T47D (cell line): ENCODE results near the gene MAST4.

ENCODE experiments used
- DNase-seq, 2 experiments: peaks; one replicate each; pipeline versions ENCODE4 v3.0.0 to v3.0.0-alpha.2; 2011 to 2012; ENCODE audit warnings: low read depth in 1 of 2, low spot score in 1 of 2
- JUND ChIP-seq: IDR thresholded peaks from 2 replicates; pipeline ENCODE4 v1.6.1; 2012; ENCODE audit warnings: low read depth
- in situ Hi-C: cut with HindIII; loops from 2 replicates; pipeline ENCODE4 v1.10.0; 2016; ENCODE audit warnings: low sequenced_read_pairs, low pct_unique_long_range_greater_than_20kb

Gene MAST4

DNA sequence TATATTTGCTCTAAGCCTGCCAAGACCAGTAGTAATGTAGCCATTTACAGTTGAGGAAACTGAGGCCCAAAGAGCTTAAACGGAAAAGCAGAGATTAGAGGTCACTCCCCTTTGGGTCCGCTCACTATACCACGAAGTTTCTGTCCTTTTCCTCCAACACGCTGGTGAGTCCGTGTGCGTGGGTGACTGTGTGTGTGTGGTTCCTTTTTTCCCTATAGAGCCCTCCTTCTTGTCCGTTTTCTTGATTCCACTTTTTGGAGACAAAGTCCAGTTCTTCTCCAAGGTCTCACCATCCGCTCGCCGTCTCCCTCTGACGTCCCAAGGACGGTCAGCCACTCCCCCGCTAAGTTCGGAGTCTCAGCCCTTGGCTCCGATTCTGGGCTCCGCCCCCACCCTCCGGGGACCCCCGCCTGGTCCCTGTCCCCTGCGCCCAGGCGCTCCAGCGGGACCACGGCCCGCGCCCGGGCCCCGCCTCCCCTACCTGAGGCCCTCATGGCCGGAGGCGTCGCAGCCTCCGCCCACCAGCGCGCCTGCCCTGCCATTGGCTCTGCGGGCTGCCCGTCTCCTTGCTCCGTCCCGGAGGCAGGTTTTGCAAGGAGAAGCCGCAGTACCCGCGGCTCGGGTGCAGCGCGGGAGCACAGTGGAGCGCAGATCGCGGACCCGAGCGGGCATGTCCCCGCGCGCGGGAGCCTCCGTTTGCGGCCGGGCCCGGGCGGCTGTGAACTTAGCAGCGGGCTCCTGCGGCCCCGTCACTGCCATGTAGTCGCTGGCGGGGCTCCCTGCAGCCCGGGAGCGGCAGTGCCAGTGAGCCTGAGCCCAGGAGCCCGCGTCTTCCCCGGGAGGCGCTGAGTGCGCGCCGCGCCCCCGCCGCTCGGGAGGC lies at the start of gene MAST4:
Gene MAST4, plus strand, starts transcription at position 638 of the 880 bp plus-strand sequence. CDS start 263 bp downstream, outside the sequence.
- in situ Hi-C loops = no loop called here
- peak; percentile 95 to 98 for DNase-seq
- no peak for TF ChIP-seq JUND

GRCh38 chr5:66546541-66546940 lies 49.7 kb upstream of the MAST4 start:
- TF ChIP-seq JUND = no peak
- in situ Hi-C loops = no loop called here
- DNase-seq = no peak

DNA sequence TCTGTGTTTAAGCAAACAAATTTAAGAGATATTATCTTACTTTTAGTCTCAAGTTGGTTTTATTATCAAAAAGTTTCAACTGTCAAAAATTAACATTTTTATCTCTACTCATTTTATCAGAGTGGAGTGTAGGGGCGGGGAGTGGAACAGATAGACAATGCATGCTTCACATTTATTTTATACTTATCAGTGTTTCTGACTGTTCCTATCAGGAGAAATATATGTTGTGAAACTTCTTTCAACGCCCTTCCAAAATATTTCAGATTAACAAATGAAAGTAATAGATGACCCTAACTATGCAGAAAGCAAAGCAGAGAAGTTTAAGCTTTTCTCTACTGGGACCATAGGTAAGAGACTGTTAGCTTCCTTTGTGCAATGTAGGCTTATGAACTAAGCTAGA lies 44.9 kb upstream of the MAST4 start:
- TF ChIP-seq JUND = no peak
- in situ Hi-C loops = no loop called here
- no peak for DNase-seq

DNA sequence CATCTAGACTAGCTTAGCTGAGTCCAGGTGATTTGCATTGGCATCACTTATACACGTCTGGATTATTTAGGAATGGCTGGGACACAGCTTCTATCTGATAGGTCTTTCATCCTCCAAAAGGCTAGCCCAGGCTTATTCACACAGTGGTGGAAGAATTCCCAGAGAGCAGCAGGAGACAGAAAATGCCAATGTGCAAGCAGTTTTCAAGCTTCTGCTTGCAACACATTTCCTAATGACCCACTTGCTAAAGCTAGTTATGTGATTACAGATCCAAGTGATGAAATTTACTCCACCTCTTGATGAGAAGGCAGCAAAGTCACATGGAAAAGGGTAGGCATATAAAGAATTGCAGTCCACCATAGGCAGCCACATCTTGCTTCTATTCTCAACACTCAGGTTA lies 44.2 kb upstream of the MAST4 start:
- in situ Hi-C loops = no loop called here
- no peak for TF ChIP-seq JUND

GRCh38 chr5:66553368-66553912 lies 42.8 kb upstream of the MAST4 start:
- peak in 1 of 2 experiments; percentile 15 for DNase-seq
- in situ Hi-C loops = no loop called here
- no peak for TF ChIP-seq JUND

More for the DNA sequence above, 44.2 kb upstream of the MAST4 start:
- no peak for DNase-seq

DNA sequence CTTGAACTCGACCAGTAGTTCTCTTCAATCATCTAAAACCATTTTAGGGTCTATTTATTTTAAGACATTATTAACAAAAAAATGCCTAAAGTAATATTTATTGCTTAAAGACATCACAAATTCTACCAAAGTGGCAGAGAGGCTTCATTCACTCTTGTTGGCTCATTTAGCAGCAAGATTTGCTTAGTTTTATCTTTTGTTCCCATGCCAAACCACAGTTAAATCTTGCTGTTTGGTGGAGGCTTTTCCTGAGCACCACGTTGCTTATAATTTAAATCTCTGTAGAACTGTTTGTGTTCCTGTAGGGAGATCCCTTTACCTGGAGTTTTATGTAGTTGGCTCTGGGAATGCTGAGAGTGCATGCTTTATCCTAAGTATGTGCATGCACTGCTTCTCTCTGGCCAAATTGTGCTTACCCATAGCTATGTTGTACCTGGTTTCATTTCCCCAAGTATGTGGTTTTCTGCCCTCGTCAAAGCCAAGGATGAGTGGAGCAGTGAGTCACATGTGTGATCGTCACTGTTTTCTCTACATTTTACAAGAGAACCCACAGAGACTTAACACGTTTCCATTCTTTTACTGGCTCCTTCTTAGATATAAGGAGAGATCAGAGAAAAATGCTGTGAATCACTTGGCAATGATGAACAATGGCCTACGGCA lies 42.1 kb upstream of the MAST4 start:
- peak; percentile 14 to 44 for DNase-seq
- no peak for TF ChIP-seq JUND
- in situ Hi-C loops = no loop called here

- in situ Hi-C loops = no loop called here
- DNase-seq = no peak
- TF ChIP-seq JUND = no peak
Observed at GRCh38 chr5:66554884-66555283, 41.3 kb upstream of the MAST4 start.

DNA sequence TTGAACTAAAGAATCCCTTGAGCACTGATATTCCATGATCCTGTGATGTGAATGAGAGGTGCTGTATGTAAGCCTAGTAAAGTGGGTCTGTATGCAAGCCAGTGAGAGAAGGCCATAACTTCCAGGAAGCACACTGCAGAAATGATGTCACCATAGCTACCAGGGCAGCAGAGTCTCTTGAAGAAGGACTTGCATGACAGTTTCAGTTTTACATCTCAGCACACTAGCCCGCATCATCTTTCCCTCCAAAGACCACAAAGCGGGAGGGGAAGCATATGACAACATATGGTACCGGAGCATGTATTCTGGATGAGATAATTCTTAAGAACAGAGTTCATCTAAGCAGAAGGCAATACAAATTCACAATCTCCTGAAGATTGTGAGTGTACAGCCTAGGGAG lies 37.6 kb upstream of the MAST4 start:
- no peak for TF ChIP-seq JUND
- in situ Hi-C loops = no loop called here
- no peak for DNase-seq

DNA sequence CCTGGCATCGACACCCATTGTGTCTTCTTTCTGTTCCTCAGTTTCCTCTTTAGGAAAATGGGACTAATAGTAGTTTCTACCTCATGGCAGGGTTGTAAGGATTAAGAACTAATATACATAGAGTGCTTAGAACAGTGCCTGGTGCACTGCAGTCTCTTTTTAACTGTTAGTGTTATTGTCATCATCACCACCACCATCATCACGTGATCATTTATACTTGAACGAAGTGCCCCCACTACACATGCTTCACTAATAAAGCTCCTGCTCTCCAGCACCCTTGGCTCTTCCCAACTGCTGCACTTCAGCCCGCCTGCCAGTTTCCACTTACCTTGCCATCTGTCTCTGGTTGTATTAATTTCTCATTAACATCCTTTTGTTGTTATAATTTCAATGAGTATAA lies 35.8 kb upstream of the MAST4 start:
- no peak for DNase-seq
- in situ Hi-C loops = no loop called here
- no peak for TF ChIP-seq JUND

DNA sequence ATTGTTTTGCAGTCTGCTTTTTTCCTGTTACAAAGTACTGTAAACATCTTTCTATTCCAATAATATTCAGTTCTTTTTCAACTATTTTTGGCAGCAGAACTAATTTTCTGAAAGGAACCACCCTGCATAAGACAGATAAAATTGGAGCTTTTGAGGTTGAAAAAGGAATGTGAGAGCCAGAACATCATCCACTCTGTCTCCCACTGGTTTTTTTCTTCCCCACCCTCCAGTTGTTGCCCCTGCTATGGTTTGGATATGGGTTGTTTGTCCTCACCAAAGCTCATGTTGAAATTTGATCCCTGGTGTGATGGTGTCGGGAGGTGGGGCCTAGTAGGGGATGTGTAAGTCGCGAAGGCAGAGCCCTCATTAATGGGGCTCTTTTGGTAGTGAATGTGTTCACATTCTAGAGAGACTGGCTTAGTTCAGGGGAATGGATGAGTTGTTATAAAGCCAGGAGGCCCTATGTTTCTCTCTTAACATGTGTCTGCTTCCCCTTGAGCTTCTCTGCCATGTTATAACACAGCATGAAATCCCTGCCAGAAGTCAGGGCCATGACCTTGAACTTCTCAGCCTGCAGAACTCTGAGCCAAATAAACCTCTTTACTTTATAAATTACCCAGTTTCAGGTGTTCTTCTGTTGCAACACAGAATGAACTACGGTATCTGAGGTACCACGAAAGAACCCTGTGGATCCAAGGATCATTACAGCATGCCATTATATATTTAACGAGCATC lies 34.8 kb upstream of the MAST4 start:
- DNase-seq = no peak
- in situ Hi-C loops = no loop called here
- no peak for TF ChIP-seq JUND

DNA sequence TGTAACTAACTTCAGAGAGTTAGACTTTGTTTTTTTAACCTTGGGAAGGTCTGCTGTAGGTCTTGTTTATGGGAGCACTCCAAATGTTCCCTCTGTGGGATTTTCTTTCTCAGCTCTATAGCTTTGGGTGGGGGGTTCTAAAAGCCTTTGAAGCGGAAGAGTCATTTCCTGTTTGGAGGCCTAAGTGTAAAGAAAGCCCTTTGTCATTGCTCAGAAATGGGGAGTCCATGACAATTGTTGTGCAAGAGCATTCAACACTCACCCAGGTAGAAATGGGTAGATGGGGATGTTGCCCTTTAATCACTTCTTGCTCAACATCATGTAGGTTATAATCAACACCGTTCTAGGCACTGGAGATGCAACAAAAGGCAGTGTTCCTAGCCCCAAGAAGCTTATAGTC lies 30.3 kb upstream of the MAST4 start:
- in situ Hi-C loops = no loop called here
- TF ChIP-seq JUND = no peak
- DNase-seq = no peak

- TF ChIP-seq JUND = no peak
- DNase-seq = no peak
- in situ Hi-C loops = no loop called here
Observed at GRCh38 chr5:66567474-66567873, 28.7 kb upstream of the MAST4 start.

DNA sequence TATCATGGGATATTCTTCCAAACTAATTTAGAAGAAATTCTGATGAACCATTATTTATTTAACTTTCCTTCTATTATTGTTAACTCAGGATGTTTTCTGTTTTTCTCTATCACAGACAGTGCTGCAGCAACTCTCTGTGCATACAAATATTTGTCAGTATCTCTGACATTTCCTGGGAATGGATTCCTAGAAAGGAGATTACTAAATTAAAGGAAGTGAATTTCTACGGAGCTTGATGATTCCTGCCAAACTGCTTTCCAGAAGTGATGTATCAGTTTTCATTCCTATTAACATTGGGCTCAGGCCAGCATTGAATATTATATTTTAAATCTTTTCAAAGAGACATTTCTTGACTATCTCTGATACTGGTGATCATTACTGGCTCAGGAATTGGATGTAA lies 26.0 kb upstream of the MAST4 start:
- in situ Hi-C loops = no loop called here
- DNase-seq = no peak
- no peak for TF ChIP-seq JUND
